Epidermal melanocyte (primary cell): ENCODE data around the gene CHCHD3.
A peak's percentile ranks its signal among the peaks of the same experiment; 100 is the strongest.

Source experiments
- DNase-seq: peaks from one replicate; pipeline ENCODE4 v3.0.0; 2011; ENCODE audit warnings: low spot score; ENCODE audit not compliant: insufficient read length

CHCHD3 gene

DNA sequence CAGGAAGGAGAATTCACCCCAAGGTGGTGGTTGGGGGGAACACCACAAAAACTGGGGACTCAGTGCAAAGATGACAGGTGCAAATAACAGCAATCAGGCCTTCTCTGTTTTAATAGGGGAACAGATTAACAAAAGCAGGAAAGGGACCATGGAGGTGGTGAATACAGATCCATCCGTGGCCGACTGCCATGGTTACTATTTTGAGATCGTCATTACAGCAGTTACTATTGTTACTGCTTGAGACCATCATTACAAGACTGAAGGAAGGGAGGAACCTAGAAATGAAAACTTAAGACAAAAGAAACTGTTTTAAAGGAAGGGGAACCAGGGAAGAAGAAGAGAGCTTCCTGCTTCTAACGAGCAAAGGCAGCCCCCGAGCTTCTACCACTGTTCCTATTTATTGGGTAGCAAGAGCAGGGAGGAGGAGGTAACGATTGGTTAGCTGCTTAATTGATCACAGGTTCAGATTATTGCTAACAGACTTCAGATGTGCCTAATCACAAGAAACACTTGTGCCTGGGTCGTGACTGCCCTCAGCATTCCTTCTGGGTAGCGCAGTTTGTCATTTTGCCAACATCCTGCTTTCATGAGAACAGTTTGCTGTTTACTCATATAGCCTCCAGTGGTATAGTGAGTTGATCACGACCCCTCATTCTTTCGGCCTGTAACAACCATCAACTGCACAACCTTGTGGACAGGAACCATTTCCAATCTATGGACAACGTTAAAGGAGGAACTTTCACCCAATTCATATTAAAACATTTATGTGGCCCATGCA is 216.3 kb downstream of the CHCHD3 start:
- no peak for DNase-seq

DNA sequence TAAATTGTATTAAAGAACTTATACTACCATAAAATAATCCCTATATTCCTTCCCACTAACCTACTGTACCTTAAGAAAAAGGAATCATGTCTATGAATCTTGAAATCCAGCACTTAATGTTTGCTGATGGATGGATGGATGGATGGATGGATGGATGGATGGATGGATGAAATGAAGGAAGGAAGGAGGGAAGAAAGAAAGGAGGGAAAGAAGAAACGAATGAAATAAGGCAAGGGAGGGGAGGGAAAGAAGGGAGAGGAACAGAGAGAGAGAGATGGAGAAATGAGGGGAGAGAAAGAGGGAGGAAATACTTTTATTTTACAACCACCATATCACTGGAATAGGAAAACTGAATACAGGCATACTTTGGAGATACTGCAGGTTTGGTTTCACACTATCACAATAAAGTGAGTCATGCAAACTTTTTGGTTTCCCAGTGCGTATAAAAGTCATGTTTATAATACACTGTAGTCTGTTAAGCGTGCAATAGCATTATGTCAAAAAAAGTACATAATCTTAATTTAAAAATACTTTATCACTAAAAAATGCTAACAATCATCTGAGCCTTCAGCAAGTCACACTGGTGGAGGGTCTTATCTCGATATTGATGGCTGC is 219.8 kb downstream of the CHCHD3 start:
- no peak for DNase-seq

DNA sequence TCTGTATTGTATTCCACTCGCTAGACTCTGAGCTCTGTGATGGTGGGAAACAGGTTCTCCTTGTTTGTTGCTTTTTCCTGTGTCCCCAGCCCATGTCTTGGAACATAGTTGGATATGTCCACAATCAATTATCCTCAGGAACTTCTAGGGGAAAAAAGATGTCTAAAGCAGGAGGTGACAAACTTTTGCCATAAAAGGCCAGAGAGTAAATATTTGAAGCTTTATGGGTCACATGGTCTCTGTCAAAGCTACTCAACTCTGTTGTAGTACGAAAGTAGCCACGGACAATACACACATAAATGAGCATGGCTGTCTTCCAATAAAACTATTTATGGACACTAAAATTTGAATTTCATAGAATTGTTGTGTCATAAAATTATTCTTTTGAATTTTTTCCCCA is 220.5 kb downstream of the CHCHD3 start:
- no peak for DNase-seq

DNA sequence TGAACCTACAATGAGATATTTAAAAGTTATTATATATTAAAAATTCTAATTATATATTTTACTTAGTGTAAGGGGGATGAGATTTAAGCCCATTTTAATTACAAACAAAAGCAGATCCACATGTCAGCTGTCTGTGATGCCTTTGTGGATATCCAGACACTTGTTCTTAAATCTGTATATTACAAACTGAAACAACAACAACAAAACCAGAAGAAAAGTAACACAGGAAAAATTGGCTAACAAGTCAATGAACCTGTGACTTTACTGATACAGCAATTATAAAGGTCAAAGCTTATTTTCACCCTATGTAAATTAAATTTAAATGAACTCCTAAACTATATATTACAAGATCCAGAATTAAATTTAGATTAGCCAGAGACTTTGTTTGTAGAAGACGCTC is 222.7 kb downstream of the CHCHD3 start:
- no peak for DNase-seq

DNA sequence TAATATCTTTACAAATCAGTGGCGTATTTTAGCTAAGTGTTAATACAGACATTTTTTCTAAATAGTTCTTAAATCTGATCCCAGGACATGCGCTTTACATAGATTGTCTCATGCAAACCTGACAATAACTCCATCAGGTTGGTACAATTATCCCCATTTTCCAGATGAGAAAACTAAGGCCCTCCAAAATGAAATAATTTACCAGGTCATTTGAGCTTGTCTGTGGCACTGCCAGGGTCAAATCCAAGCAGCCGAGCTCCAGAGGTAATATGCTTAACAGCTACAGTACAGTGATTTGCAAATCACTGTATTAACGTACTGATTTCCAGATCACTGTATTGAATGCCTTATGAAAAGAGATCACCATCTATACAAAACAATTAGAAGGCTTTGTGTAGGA is 223.1 kb downstream of the CHCHD3 start:
- DNase-seq, result no peak

DNA sequence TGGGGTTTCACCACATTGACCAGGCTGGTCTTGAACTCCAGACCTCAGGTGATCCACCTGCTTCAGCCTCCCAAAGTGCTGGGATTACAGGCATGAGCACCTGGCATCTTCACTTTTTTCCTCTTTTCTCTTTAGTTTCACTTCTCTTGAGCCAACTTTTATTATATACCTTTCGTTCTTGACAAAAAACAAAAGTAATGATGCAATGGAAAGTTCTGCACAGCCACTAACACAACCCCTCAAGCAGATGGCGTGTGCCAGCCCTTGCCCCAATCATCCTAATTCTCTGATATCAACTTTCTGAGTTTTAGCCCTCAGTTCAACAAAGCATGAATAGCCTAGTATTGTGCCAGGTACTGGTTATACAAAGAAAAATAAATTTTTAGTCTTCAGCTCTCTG is 223.6 kb downstream of the CHCHD3 start:
- DNase-seq, result no peak

DNA sequence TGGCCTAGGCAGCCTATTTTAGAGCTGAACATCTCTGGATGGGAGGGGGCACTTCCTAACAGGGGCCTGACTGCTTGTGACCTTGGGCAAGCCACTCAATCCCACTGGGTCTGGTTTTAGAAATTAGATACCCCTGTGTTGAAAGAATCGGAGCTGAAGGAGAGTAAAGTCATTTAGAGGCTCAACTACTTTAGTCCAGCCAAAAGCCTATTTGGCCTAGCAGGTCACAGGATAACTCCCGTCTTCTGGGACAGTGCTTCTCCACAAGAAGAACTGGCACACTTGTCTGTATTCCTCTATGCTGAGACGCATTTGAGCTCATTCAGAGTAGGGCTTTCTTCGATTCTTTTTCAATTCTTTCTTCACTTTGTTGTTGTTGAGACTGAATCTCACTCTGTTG is 224.2 kb downstream of the CHCHD3 start:
- no peak for DNase-seq

DNA sequence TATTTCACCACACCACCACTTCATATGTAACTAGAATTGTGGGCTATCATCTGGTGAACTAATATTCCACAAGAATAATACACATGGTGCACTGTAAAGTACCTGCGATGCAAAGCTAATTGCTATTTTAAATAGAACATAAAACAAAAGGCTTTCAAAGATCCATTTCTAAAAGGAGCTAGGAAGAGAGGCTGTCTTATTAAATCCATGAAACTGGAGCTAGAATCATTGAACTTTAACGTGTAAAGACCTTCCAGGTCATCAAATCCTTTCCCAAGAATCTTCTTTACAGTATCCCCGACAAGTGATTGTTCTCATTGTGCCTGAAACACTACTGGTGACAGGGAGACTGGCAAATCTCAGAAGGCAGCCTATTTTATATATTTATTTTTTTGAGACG is 224.9 kb downstream of the CHCHD3 start:
- DNase-seq, result no peak

DNA sequence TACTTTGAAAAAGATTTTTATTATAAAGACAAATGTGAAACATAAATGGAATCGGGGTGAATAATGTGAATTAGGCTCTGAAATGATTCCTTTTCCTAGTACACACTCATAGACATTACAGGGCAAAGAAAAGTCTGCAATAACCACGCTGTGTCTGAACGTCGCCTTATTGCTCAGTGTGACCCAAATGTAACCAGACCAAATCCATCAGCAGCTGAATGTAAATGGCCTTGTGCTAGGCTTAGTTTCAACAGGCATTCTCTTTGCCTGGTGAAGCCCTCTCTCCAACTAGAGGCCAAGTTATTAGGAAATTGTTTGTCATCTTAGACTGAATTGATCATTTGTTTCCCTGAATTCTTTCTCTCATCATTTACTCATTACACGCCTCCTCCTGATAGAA is 225.5 kb downstream of the CHCHD3 start:
- no peak for DNase-seq

DNA sequence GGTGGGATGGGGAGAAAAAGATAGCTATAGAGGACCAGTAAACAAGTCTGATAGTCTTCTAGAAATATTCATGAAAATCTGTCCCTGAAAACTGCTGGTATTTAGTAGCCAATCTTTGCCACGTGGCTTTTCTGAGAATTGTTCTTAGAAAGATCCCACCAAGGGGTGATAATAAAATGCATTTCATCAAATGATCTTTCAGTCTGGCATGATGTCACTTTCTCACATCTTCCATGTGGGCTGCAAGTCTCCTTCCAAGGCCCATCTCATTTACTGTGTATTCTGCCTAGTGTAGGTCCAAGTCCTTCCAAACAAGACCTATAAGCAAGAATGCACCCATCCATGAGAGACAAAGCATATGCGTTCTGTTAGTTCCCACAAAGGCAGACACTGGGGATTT is 226.0 kb downstream of the CHCHD3 start:
- DNase-seq, result no peak

DNA sequence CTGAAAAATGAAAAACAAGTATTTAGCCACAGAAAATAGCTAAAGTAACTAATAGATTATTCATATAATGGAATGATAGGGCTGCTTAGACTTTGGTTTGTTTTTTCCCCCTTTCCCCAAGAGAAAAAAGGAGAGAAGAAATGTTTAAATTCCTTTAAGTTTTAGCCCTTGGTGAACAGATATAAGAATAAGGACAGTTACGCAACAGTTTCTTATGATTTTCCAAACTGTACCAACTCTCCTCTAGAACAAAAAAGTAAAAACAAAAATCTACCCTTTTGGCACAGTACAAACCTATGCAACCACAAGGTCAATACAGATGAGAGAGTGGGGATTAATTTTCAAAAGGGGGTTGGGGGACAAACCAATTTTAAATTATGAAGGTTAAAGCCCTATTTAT is 227.7 kb downstream of the CHCHD3 start:
- no peak for DNase-seq

DNA sequence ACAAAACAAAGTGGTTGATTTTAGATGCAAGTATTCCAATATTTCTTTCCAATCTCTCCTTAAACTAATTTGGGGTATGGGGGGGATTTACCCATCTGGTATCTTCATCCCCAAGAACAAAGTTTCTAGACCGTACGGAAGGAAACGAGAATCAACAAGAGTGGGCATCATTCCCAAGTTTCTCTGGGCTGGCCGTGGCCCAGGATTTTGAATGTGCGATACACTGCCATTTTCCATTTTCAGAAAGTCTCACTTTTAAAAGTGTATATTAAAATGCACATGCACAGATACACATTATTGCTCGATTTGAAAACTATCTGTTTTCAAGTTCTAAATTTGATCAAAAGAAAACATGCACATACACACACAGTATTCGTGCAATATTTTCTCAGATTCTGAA is 234.5 kb downstream of the CHCHD3 start:
- no peak for DNase-seq

DNA sequence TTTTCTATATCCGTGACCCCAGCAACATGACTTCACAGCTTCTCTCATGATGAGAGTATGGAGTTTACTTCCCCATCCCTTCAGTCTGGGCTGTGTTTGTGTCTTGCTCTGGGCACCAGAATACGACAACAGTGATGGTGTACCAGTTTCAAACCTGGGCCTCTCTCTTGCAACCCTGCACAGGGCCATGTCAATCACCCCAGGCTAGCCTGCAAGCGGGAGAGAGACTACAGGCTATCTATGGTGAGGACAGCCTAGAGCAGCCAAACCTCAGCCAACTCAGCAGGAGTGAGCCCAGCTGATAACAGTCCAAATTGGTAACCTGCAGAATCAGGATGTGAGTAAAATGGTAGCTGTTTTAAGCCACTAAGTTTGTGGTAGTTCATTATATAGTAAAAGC is 235.8 kb downstream of the CHCHD3 start:
- no peak for DNase-seq

DNA sequence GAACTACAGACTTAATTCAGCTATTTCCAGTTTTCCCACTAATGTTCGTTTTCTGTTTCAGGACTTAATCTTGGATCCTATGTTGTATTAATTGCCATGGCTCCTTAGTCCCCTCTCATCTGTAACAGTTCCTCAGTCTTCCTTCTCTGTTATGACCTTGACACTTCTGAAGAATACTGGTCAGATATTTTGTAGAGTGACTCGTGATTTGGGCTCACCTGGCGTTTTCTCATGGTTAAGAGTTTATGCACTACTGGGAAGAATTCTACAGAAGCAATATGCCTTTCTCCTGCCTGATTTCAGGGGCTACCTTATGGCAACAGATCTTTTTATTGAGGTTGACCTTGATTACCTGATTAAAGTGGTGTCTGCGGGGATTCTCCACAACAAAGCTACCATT is 239.4 kb downstream of the CHCHD3 start:
- no peak for DNase-seq

DNA sequence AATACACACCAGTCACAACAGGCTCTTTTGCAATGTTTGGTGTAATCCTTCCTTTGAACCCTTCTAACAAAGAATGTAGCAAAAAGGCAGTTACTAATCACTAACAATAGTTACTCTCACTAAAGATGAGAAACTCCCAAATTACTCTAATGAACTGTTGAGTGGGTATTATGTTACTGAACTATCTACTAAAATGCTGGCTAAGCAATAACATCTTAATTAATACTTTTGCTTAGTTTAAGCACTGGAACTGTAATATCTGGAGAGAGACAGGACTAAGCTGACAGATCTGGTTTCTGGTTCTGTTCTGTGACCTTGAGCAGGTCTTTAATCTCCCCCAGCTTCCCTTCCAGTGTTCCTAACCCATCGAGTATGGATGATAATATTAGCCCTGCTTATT is 241.7 kb downstream of the CHCHD3 start:
- no peak for DNase-seq

DNA sequence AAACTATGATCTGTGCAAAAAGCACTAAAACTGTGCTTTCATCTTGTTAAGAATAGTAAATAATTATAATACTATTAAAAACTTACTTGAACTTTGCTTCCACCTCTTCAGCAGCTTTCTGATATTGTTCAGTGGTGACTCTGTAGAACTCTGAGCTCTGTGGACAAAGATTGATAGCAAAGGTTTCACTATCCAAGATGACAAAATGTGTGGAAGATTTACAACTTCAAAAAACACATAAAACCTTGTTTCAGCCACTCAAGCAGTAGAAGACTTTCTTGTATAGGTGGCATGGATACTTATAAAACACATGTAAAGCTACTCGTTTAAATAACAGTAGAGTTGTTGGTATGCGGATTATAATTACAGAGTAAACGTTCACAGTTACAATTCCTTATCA is 243.6 kb downstream of the CHCHD3 start:
- no peak for DNase-seq

DNA sequence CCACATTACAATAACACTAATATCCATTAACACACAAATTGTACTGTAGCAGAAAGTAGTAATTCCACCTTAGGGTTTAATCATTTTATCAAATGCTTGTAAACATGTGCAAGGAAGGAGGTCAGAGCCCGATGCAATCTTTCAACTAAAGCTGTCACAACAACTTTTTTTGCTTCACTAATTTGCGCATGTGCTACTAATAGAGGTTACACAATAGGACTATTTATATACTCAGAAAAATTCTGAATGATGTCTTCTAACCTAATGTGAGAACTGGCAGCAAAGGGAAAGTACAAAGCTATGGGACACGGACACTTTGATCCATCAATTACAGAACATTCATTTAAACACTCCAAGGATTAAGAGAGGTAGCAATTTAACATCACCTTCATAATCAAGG is 244.4 kb downstream of the CHCHD3 start:
- DNase-seq, result peak; percentile 28

DNA sequence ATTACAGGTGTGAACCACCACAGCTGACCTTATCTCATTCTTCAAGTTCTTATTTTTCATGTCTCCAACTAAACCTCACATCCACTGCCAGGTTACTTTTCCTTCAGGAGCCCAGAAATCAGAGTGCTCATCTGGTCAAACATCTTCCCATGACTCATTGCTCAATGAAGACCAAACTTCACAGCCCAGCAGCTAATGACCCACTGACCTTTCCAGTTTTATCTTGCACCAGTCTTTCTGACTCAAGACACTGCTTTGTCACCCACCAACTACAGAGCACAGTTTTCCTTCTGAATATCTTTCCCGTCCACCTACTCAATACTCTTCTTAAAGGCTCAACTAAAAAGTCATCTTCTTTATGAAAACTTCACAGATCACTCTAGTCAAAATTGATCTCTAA is 245.1 kb downstream of the CHCHD3 start:
- DNase-seq, result no peak

DNA sequence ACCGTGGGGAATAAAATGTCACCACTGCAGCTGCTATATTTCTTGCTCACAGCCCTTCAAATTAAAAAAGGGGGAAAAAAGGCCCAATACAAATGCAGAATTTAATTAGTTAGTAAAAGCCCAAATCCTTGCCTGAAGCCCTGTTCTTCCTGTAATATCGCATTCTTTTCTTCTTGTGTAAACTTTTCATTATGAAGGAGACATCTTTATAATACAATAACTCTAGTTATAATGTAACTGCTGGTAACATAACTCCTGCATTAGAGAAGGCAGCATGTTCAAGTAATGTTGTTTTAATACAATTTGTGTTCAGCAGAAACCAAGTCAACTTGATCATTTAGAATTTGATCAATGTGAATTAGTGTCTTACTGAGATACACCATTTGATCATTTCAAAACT is 250.9 kb downstream of the CHCHD3 start:
- no peak for DNase-seq

DNA sequence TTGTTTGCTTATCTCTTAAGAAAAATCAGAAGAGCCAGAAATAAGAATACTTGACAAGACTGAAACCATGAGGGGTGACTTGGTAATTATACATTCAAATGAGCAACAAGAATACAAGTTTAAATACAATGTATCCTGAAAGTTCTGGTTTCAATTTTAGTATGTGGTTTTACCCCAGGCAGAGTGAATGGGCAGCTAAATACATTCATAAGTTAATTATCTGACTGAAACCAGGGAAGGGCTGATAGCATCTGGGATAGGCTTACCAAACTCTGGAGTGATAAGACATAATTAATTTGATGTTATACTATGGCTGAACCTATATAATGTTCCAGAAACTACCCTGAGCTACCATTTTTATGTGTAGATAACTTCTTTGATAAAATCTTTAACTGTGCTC is 253.4 kb downstream of the CHCHD3 start:
- DNase-seq, result no peak

DNA sequence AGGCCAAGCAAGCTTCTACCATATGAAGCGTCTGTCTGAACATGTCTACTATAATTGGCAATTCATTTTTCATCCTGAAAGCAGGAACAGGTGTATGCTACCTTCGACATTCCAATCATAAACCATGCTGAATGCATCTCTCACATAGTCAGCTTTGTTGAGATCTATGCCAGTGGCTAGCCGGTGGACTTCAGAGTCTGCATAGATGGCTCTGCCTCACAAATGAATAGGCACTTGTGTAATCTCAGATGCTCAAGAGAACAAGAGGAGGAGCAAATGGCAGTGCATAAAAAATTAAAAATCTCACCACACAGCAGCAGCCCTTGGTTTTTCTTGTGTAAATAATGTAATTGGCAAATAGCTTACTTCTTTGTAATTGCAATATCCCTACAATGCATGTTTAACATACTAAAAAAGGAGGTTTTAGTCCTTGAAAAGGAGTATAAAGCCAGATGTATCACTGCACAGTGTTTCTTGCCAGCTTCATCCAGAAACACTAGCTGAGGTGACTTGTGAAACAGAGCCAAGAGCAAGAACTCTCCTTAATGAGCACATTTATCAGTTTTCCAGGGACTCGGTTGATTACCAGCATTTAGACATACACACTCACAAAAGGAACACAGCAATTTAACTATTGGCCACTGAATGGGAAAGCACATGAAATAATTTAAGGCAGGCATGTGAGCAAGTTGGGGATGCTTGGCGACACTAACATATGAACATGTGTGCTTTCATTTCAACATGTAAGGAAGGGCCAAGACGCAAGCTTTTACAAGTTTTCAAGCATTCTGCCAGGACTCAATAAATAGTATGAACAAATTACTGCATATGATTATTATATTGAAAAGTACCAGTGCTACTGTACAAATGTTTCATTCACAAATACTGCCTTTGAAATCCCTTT is 255.7 kb downstream of the CHCHD3 start:
- no peak for DNase-seq

DNA sequence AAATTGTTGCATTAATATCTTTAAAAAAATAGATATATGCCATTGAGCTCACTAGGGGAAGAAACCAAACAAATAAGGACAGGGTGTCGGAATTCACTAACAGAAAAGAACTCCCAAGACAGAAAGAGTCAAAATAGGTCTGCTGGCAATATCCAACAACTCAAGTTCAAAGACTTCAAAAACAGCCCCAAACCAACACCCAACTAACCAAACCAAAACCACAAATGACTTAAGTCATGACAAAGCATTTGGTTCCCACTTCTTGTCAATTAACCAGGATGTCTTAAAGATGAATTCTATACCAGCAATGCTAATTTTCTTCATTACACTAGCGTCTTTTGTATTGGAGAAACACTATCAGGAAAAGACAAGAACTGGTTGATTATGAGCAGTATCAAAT is 256.7 kb downstream of the CHCHD3 start:
- DNase-seq, result no peak
